Smooth muscle cell (in vitro differentiated cells): ENCODE data around the gene LIN28A. TPM values are rescaled to one million over a fixed set of nuclear protein-coding genes. Genes with fewer than 3 reads are reported as not detected.

Experiments used
- DNase-seq: peaks from one replicate; lab custom pipeline; 2025; ENCODE audit not compliant: unreplicated experiment; lab: John Stamatoyannopoulos, UW
- H2AFZ ChIP-seq: fragments of 200-600 bp; sonication (generic); 2 replicates; pipeline ENCODE4 v1.6.0; 2016; ENCODE audit warnings: antibody characterized with exemption, low read depth, mild to moderate bottlenecking
- H3F3A ChIP-seq: fragments of 200-600 bp; sonication (generic); 2 replicates; pipeline ENCODE4 v1.6.0; 2017; ENCODE audit warnings: antibody characterized with exemption, low read depth
- H3K27ac ChIP-seq: fragments of 200-600 bp; sonication (generic); 2 replicates; pipeline ENCODE4 v1.5.1; 2016; ENCODE audit warnings: low read depth, mild to moderate bottlenecking
- H3K27me3 ChIP-seq: fragments of 200-600 bp; sonication (generic); 2 replicates; pipeline ENCODE4 v1.6.1; 2016; ENCODE audit warnings: low read depth, mild to moderate bottlenecking
- H3K36me3 ChIP-seq: fragments of 200-600 bp; sonication (generic); 2 replicates; pipeline ENCODE4 v1.5.1; 2016; ENCODE audit warnings: low read depth
- H3K4me1 ChIP-seq: fragments of 200-600 bp; sonication (generic); 2 replicates; pipeline ENCODE4 v1.5.1; 2016; ENCODE audit warnings: low read depth
- H3K4me2 ChIP-seq: fragments of 200-600 bp; sonication (generic); 2 replicates; pipeline ENCODE4 v1.6.0; 2016; ENCODE audit warnings: mild to moderate bottlenecking
- H3K4me3 ChIP-seq: fragments of 200-600 bp; sonication (generic); 2 replicates; pipeline ENCODE4 v1.5.1; 2016; ENCODE audit warnings: mild to moderate bottlenecking
- H3K79me2 ChIP-seq: fragments of 200-600 bp; sonication (generic); 2 replicates; pipeline ENCODE4 v1.6.0; 2016; ENCODE audit warnings: low read depth, mild to moderate bottlenecking
- H3K9ac ChIP-seq: fragments of 200-600 bp; sonication (generic); 2 replicates; pipeline ENCODE4 v1.6.0; 2016; ENCODE audit warnings: low read depth
- H3K9me3 ChIP-seq: fragments of 200-600 bp; sonication (generic); replicated peaks from 2 replicates; pipeline ENCODE4 v1.5.1; 2016; ENCODE audit warnings: low read depth
- H4K20me1 ChIP-seq: fragments of 200-600 bp; sonication (generic); 2 replicates; pipeline ENCODE4 v1.6.0; 2016; ENCODE audit warnings: low read depth
- WGBS: methylation state at CpG from one replicate; pipeline ENCODE4 v1.1.7; 2016; ENCODE audit warnings: low lambda C conversion rate; 5-methylcytosine and 5-hydroxymethylcytosine counted together
- polyA plus RNA-seq: library from polyadenylated mRNA; unstranded; fragments of >200 nt; fragmentation: Nextera tagmentation; extraction: Ambion mirVana; gene quantifications from 2 replicates; pipeline ENCODE4 v1.2.1, GENCODE V29; 2016
- total RNA-seq: library from RNA; depleted of rRNA; stranded (reverse); fragments of >200 nt; gene quantifications from 2 replicates; pipeline ENCODE4 v1.2.3, GENCODE V29; 2014
- TF ChIP-seq, protein P1 (sequence below): fragments of 200-600 bp; sonication (generic); IDR thresholded peaks from 2 replicates; pipeline ENCODE4 v1.5.1; 2017; ENCODE audit warnings: borderline replicate concordance, mild to moderate bottlenecking, antibody characterized with exemption; ENCODE audit not compliant: insufficient read depth, poor library complexity, severe bottlenecking

The LIN28A gene
- not detected in 2 replicates for total RNA-seq
- 0.08 and 0.13 TPM in 2 replicates for polyA plus RNA-seq

- Histone ChIP-seq H3K4me3 (no peak within 1 kb of the TSS), H3K79me2 (peaks cover 9% of the 10 kb centered on the region), H3K36me3 (no peaks in the 10 kb centered on the region), H3K4me2 (peak within 1 kb of the TSS; percentile 62), H3K9me3 (no peaks in the 10 kb centered on the region), H3F3A (peaks cover 5% of the 10 kb centered on the region), H3K9ac (no peak within 1 kb of the TSS), H3K27me3 (peaks cover 32% of the 10 kb centered on the region), H2AFZ (no peak within 1 kb of the TSS), H3K4me1 (peaks cover 22% of the 10 kb centered on the region), H4K20me1 (no peaks in the 10 kb centered on the region), H3K27ac (no peak within 1 kb of the TSS)
- no peak for DNase-seq
- TF ChIP-seq, protein P1, sequence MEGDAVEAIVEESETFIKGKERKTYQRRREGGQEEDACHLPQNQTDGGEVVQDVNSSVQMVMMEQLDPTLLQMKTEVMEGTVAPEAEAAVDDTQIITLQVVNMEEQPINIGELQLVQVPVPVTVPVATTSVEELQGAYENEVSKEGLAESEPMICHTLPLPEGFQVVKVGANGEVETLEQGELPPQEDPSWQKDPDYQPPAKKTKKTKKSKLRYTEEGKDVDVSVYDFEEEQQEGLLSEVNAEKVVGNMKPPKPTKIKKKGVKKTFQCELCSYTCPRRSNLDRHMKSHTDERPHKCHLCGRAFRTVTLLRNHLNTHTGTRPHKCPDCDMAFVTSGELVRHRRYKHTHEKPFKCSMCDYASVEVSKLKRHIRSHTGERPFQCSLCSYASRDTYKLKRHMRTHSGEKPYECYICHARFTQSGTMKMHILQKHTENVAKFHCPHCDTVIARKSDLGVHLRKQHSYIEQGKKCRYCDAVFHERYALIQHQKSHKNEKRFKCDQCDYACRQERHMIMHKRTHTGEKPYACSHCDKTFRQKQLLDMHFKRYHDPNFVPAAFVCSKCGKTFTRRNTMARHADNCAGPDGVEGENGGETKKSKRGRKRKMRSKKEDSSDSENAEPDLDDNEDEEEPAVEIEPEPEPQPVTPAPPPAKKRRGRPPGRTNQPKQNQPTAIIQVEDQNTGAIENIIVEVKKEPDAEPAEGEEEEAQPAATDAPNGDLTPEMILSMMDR: no peak
- 2% methylated on average over 63 of the region's 70 CpGs for WGBS
Measured at GRCh38 chr1:26410706-26411623, at the start of gene LIN28A. Gene LIN28A, plus strand, starts transcription at chr1:26410817. Its CDS starts 75 bp downstream, at chr1:26410892.

GRCh38 chr1:26361605-26362122 is 49.0 kb upstream of the LIN28A start:
- Histone ChIP-seq H3F3A (no peaks in the 10 kb centered on the region), H3K79me2 (no peaks in the 10 kb centered on the region), H3K9ac (no peak overlapping the region), H3K4me2 (no peak overlapping the region), H3K36me3 (no peaks in the 10 kb centered on the region), H3K27ac (no peak overlapping the region), H3K9me3 (no peaks in the 10 kb centered on the region), H2AFZ (no peak overlapping the region), H4K20me1 (no peaks in the 10 kb centered on the region), H3K27me3 (peaks cover 54% of the 10 kb centered on the region), H3K4me3 (no peak overlapping the region), H3K4me1 (no peaks in the 10 kb centered on the region)
- DNase-seq: no peak
- WGBS: 94% methylated on average over 9 of the region's 12 CpGs
- TF ChIP-seq, protein P1: no peak

GRCh38 chr1:26362331-26362730 is 48.3 kb upstream of the LIN28A start:
- no peaks in the 10 kb centered on the region for H3K79me2 ChIP-seq
- no peaks in the 10 kb centered on the region for H3K36me3 ChIP-seq
- DNase-seq: no peak
- no peaks in the 10 kb centered on the region for H4K20me1 ChIP-seq
- no peak overlapping the region for H3K4me3 ChIP-seq
- no peak overlapping the region for H2AFZ ChIP-seq
- no peak overlapping the region for H3K4me2 ChIP-seq
- no peaks in the 10 kb centered on the region for H3F3A ChIP-seq
- no peaks in the 10 kb centered on the region for H3K4me1 ChIP-seq
- H3K27me3 ChIP-seq: peaks cover 51% of the 10 kb centered on the region
- no peak overlapping the region for H3K9ac ChIP-seq
- WGBS: 92% methylated on average over 3 of the region's 3 CpGs
- no peaks in the 10 kb centered on the region for H3K9me3 ChIP-seq
- no peak overlapping the region for H3K27ac ChIP-seq
- TF ChIP-seq, protein P1: no peak
